ENCODE results near the gene CDH19.
"Not testable (repeated sequence)": the region's sequence is repeated elsewhere in the genome, so short reads cannot be mapped to it uniquely, and the experiment has no call there.

The CDH19 gene

GRCh38 chr18:66562279-66562678 lies 41.6 kb downstream of the CDH19 start:
- no peak for DNase-seq

- DNase-seq, result peak; percentile 23
These were observed 43.8 kb downstream of the CDH19 start for GRCh38 chr18:66560094-66560493.

- no peak for DNase-seq
These were observed 45.1 kb downstream of the CDH19 start for GRCh38 chr18:66558773-66559172.

GRCh38 chr18:66557091-66557490 lies 46.8 kb downstream of the CDH19 start:
- no peak for DNase-seq

- DNase-seq, result no peak
These were observed 48.3 kb downstream of the CDH19 start for GRCh38 chr18:66555585-66555984.

- DNase-seq, result peak; percentile 37
These were observed 50.1 kb downstream of the CDH19 start for GRCh38 chr18:66553824-66554223.

- DNase-seq, result no peak
These were observed 53.5 kb downstream of the CDH19 start for GRCh38 chr18:66550366-66550765.

- DNase-seq, result no peak
These were observed 55.1 kb downstream of the CDH19 start for GRCh38 chr18:66548747-66549146.

- DNase-seq, result no peak
These were observed 69.8 kb downstream of the CDH19 start for GRCh38 chr18:66534110-66534509.

- no peak for DNase-seq
These were observed 70.2 kb downstream of the CDH19 start for GRCh38 chr18:66533693-66534092.

GRCh38 chr18:66523219-66523991 lies 80.5 kb downstream of the CDH19 start:
- DNase-seq, result no peak

GRCh38 chr18:66513996-66514395 lies 89.9 kb downstream of the CDH19 start:
- no peak for DNase-seq

GRCh38 chr18:66511792-66512191 lies 92.1 kb downstream of the CDH19 start:
- DNase-seq, result peak; percentile 2

- DNase-seq, result no peak
These were observed 92.6 kb downstream of the CDH19 start for GRCh38 chr18:66511289-66511688.

GRCh38 chr18:66510357-66511045 lies 93.4 kb downstream of the CDH19 start:
- DNase-seq, result no peak

GRCh38 chr18:66508937-66509336 lies 95.0 kb downstream of the CDH19 start:
- no peak for DNase-seq

GRCh38 chr18:66506178-66506577 lies 97.7 kb downstream of the CDH19 start:
- no peak for DNase-seq

- DNase-seq, result no peak
These were observed 106.5 kb downstream of the CDH19 start for GRCh38 chr18:66497351-66497750.

GRCh38 chr18:66495844-66496243 lies 108.0 kb downstream of the CDH19 start:
- DNase-seq, result peak; percentile 24

GRCh38 chr18:66473882-66474281 lies 130.0 kb downstream of the CDH19 start:
- no peak for DNase-seq

- not testable (repeated sequence) for DNase-seq
These were observed 137.7 kb downstream of the CDH19 start for GRCh38 chr18:66466184-66466583.

GRCh38 chr18:66461344-66461743 lies 142.5 kb downstream of the CDH19 start:
- DNase-seq, result no peak

- DNase-seq, result no peak
These were observed 146.6 kb downstream of the CDH19 start for GRCh38 chr18:66457245-66457644.

Measured in fibroblast of skin of back (primary cell).